NCI-H1048 (cell line): Measurements from ENCODE around the gene TRIOBP.

Experiments used
- DNase-seq: peaks from one replicate; lab custom pipeline; 2025; lab: John Stamatoyannopoulos, UW

TRIOBP gene

GRCh38 chr22:37728620-37729019 is 31.8 kb downstream of the TRIOBP start:
- no peak for DNase-seq

- DNase-seq, result no peak
Observed at GRCh38 chr22:37731804-37732471, 35.1 kb downstream of the TRIOBP start.

GRCh38 chr22:37732699-37733607 is 36.1 kb downstream of the TRIOBP start:
- no peak for DNase-seq

GRCh38 chr22:37733625-37734401 is 37.0 kb downstream of the TRIOBP start:
- no peak for DNase-seq

GRCh38 chr22:37734402-37734700 is 37.5 kb downstream of the TRIOBP start:
- DNase-seq, result no peak

GRCh38 chr22:37734964-37735451 is 38.2 kb downstream of the TRIOBP start:
- no peak for DNase-seq

- DNase-seq, result no peak
Observed at GRCh38 chr22:37739035-37739434, 42.2 kb downstream of the TRIOBP start.

GRCh38 chr22:37739611-37740049 is 42.8 kb downstream of the TRIOBP start:
- DNase-seq, result no peak

GRCh38 chr22:37740455-37741311 is 43.8 kb downstream of the TRIOBP start:
- DNase-seq, result no peak

- DNase-seq, result no peak
Observed at GRCh38 chr22:37741312-37741795, 44.5 kb downstream of the TRIOBP start.

- no peak for DNase-seq
Observed at GRCh38 chr22:37742376-37743171, 45.7 kb downstream of the TRIOBP start.

GRCh38 chr22:37744589-37744988 is 47.7 kb downstream of the TRIOBP start:
- DNase-seq, result no peak

- DNase-seq, result peak; percentile 74
Observed at GRCh38 chr22:37745548-37746365, 48.9 kb downstream of the TRIOBP start.

- DNase-seq, result no peak
Observed at GRCh38 chr22:37746366-37747079, 49.7 kb downstream of the TRIOBP start.

- DNase-seq, result no peak
Observed at GRCh38 chr22:37747080-37747714, 50.3 kb downstream of the TRIOBP start.

- no peak for DNase-seq
Observed at GRCh38 chr22:37747715-37748100, 50.9 kb downstream of the TRIOBP start.

- no peak for DNase-seq
Observed at GRCh38 chr22:37748659-37749058, 51.8 kb downstream of the TRIOBP start.

GRCh38 chr22:37749226-37749625 is 52.4 kb downstream of the TRIOBP start:
- DNase-seq, result no peak
